ENCODE data around the gene TUBB4A. TPM values are rescaled to one million over a fixed set of nuclear protein-coding genes. Genes with fewer than 3 reads are reported as not detected.

TUBB4A gene
- total RNA-seq, 1 donor from 2014 or later = 0.49 TPM

GRCh38 chr19:6466526-6467248 is 35.4 kb downstream of the TUBB4A start:
- no peak for DNase-seq

- no peak for DNase-seq
Observed at GRCh38 chr19:6465663-6466062, 36.4 kb downstream of the TUBB4A start.

- no peak for DNase-seq
Observed at GRCh38 chr19:6465006-6465405, 37.1 kb downstream of the TUBB4A start.

- no peak for DNase-seq
Observed at GRCh38 chr19:6464070-6464873, 37.8 kb downstream of the TUBB4A start, which contains the start of gene CRB3. Gene CRB3, plus strand, starts transcription at chr19:6464271. Its CDS starts 431 bp downstream, at chr19:6464702.

- DNase-seq = peak; percentile 97
Observed at GRCh38 chr19:6460099-6460884, 41.8 kb downstream of the TUBB4A start.

GRCh38 chr19:6459262-6460098 is 42.6 kb downstream of the TUBB4A start, which contains the start of gene SLC25A23:
Gene SLC25A23, minus strand, starts transcription at chr19:6459792. Its CDS starts 164 bp downstream, at chr19:6459628.
- peak; percentile 67 for DNase-seq

- no peak for DNase-seq
Observed at GRCh38 chr19:6458695-6459261, 43.3 kb downstream of the TUBB4A start.

GRCh38 chr19:6457958-6458694 is 44.0 kb downstream of the TUBB4A start:
- DNase-seq = no peak

- no peak for DNase-seq
Observed at GRCh38 chr19:6455924-6456323, 46.2 kb downstream of the TUBB4A start.

GRCh38 chr19:6453951-6454565 is 48.1 kb downstream of the TUBB4A start:
- no peak for DNase-seq

GRCh38 chr19:6452899-6453298 is 49.2 kb downstream of the TUBB4A start:
- DNase-seq = no peak

- DNase-seq = no peak
Observed at GRCh38 chr19:6452223-6452614, 49.9 kb downstream of the TUBB4A start.

GRCh38 chr19:6451583-6452222 is 50.4 kb downstream of the TUBB4A start:
- DNase-seq = no peak

GRCh38 chr19:6450166-6450565 is 51.9 kb downstream of the TUBB4A start:
- no peak for DNase-seq

GRCh38 chr19:6448045-6448444 is 54.1 kb downstream of the TUBB4A start:
- DNase-seq = no peak

- DNase-seq = no peak
Observed at GRCh38 chr19:6446452-6446851, 55.7 kb downstream of the TUBB4A start.

Data from skin of body (tissue), 2 donors.